ENCODE results near the gene IFIH1.

Gene IFIH1

GRCh38 chr2:162234620-162235462 is 83.6 kb downstream of the IFIH1 start:
- Histone ChIP-seq H3K27ac (replicated peaks) (no peak overlapping the region), H3K27me3 (ENCODE audit: insufficient read depth, poor library complexity, severe bottlenecking) (no peaks in the 10 kb centered on the region), H3K4me3 (replicated peaks; ENCODE audit: insufficient read depth, low read length) (no peak overlapping the region)
- DNase-seq (ENCODE audit: low read depth in 1 of 2, low spot score in 1 of 2): no peak
- TF ChIP-seq SPI1 (IDR thresholded peaks at IDR 0.05; ENCODE audit: borderline replicate concordance, low read depth): no peak
- no peak for TF ChIP-seq GABPA (IDR thresholded peaks at IDR 0.05; ENCODE audit: low read depth)
- TF ChIP-seq, protein P1, sequence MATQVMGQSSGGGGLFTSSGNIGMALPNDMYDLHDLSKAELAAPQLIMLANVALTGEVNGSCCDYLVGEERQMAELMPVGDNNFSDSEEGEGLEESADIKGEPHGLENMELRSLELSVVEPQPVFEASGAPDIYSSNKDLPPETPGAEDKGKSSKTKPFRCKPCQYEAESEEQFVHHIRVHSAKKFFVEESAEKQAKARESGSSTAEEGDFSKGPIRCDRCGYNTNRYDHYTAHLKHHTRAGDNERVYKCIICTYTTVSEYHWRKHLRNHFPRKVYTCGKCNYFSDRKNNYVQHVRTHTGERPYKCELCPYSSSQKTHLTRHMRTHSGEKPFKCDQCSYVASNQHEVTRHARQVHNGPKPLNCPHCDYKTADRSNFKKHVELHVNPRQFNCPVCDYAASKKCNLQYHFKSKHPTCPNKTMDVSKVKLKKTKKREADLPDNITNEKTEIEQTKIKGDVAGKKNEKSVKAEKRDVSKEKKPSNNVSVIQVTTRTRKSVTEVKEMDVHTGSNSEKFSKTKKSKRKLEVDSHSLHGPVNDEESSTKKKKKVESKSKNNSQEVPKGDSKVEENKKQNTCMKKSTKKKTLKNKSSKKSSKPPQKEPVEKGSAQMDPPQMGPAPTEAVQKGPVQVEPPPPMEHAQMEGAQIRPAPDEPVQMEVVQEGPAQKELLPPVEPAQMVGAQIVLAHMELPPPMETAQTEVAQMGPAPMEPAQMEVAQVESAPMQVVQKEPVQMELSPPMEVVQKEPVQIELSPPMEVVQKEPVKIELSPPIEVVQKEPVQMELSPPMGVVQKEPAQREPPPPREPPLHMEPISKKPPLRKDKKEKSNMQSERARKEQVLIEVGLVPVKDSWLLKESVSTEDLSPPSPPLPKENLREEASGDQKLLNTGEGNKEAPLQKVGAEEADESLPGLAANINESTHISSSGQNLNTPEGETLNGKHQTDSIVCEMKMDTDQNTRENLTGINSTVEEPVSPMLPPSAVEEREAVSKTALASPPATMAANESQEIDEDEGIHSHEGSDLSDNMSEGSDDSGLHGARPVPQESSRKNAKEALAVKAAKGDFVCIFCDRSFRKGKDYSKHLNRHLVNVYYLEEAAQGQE (IDR thresholded peaks at IDR 0.05; ENCODE audit: insufficient replicate concordance, low read depth): no peak
- TF ChIP-seq POLR2AphosphoS5 (IDR thresholded peaks at IDR 0.05; ENCODE audit: low read depth): no peak
- TF ChIP-seq, protein P2, sequence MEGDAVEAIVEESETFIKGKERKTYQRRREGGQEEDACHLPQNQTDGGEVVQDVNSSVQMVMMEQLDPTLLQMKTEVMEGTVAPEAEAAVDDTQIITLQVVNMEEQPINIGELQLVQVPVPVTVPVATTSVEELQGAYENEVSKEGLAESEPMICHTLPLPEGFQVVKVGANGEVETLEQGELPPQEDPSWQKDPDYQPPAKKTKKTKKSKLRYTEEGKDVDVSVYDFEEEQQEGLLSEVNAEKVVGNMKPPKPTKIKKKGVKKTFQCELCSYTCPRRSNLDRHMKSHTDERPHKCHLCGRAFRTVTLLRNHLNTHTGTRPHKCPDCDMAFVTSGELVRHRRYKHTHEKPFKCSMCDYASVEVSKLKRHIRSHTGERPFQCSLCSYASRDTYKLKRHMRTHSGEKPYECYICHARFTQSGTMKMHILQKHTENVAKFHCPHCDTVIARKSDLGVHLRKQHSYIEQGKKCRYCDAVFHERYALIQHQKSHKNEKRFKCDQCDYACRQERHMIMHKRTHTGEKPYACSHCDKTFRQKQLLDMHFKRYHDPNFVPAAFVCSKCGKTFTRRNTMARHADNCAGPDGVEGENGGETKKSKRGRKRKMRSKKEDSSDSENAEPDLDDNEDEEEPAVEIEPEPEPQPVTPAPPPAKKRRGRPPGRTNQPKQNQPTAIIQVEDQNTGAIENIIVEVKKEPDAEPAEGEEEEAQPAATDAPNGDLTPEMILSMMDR (IDR thresholded peaks at IDR 0.05; ENCODE audit: insufficient read depth, low read length): no peak

DNA sequence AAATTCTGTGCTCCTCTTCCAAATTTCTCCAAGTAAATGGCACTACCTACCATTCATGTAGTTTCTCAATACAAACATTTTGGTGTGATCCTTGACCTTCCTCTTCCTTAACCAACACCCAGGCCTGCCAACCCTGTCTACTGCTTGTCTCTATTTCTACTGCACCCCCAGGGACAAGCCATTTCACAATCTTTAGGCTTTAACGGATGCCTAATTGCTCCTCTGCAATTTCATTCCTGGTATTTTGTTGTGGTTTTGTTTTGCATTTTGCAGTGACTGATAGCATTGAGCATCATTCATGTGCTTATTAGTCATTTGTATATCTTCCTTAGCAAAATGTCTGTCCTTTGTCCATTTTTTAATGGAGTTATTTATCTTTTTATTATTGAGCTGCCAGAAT is 85.3 kb downstream of the IFIH1 start:
- Histone ChIP-seq H3K27me3 (ENCODE audit: insufficient read depth, poor library complexity, severe bottlenecking) (no peaks in the 10 kb centered on the region), H3K4me3 (replicated peaks; ENCODE audit: insufficient read depth, low read length) (no peak overlapping the region), H3K27ac (replicated peaks) (peak overlapping the region; percentile 21)
- no peak for TF ChIP-seq GABPA (IDR thresholded peaks at IDR 0.05; ENCODE audit: low read depth)
- TF ChIP-seq POLR2AphosphoS5 (IDR thresholded peaks at IDR 0.05; ENCODE audit: low read depth): no peak
- DNase-seq (ENCODE audit: low read depth in 1 of 2, low spot score in 1 of 2): peak; percentile 81 to 86

GRCh38 chr2:162232671-162233070 is 85.8 kb downstream of the IFIH1 start:
- no peak for TF ChIP-seq GABPA (IDR thresholded peaks at IDR 0.05; ENCODE audit: low read depth)
- TF ChIP-seq, protein P1 (IDR thresholded peaks at IDR 0.05; ENCODE audit: insufficient replicate concordance, low read depth): no peak
- TF ChIP-seq, protein P2 (IDR thresholded peaks at IDR 0.05; ENCODE audit: insufficient read depth, low read length): no peak
- no peak for TF ChIP-seq POLR2AphosphoS5 (IDR thresholded peaks at IDR 0.05; ENCODE audit: low read depth)
- no peak for TF ChIP-seq SPI1 (IDR thresholded peaks at IDR 0.05; ENCODE audit: borderline replicate concordance, low read depth)
- Histone ChIP-seq H3K27ac (replicated peaks) (peak overlapping the region; percentile 21), H3K4me3 (replicated peaks; ENCODE audit: insufficient read depth, low read length) (no peak overlapping the region), H3K27me3 (ENCODE audit: insufficient read depth, poor library complexity, severe bottlenecking) (no peaks in the 10 kb centered on the region)
- no peak for DNase-seq (ENCODE audit: low read depth in 1 of 2, low spot score in 1 of 2)

- Histone ChIP-seq H3K27me3 (ENCODE audit: insufficient read depth, poor library complexity, severe bottlenecking) (no peaks in the 10 kb centered on the region), H3K4me3 (replicated peaks; ENCODE audit: insufficient read depth, low read length) (no peak overlapping the region), H3K27ac (replicated peaks) (no peak overlapping the region)
- TF ChIP-seq POLR2AphosphoS5 (IDR thresholded peaks at IDR 0.05; ENCODE audit: low read depth) (no peak), SPI1 (IDR thresholded peaks at IDR 0.05; ENCODE audit: borderline replicate concordance, low read depth) (no peak), GABPA (IDR thresholded peaks at IDR 0.05; ENCODE audit: low read depth) (no peak)
- TF ChIP-seq, protein P2 (IDR thresholded peaks at IDR 0.05; ENCODE audit: insufficient read depth, low read length): no peak
- TF ChIP-seq, protein P1 (IDR thresholded peaks at IDR 0.05; ENCODE audit: insufficient replicate concordance, low read depth): no peak
- DNase-seq (ENCODE audit: low read depth in 1 of 2, low spot score in 1 of 2): no peak
Observed at GRCh38 chr2:162232027-162232426, 86.5 kb downstream of the IFIH1 start.

Data from HL-60 (cell line).